ENCODE results near the gene ZSWIM5. TPM values are rescaled to one million over a fixed set of nuclear protein-coding genes. Genes with fewer than 3 reads are reported as not detected.

Gene ZSWIM5
- total and polyA plus RNA-seq, 2 donors (not counting 1 experiment from before 2014, with no cell fraction given), result 0.36 to 1.7 TPM

DNA sequence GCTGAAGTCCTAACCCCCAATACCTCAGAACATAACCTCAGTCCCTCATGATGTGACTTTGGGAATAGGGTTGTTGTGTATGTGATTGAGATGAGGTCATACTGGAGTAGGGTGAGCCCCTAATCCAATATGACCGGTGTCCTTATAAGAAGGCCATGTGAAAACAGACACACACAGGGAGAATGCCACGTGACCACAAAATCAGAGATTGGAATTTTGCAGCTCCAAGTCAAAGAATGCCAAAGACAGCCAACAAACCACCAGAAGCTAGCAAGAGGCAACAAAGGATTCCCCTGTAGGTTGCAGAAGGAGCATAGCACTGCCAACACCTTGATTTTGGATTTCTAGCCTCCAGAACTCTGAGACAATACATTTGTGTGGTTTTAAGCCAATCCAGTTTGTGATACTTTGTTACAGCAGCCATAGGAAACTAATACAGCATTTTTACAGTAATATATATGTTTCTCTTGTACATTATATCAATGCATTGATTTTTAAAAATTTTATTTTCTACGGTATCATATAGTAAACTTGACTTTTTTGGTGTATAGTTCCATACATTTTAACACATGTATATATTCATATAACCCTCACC, 5.4 kb downstream of the ZSWIM5 start:
- CTCF ChIA-PET, result interaction anchor here (0.7 to 1.0 kb wide), 2 partner anchors 11 to 376 kb away, joined by 3 to 6 read pairs; no protein-coding TSS in a partner anchor
- H3K27me3 ChIP-seq (replicated peaks in 1 of 4; ENCODE audit: control extremely low read depth in 1 of 4, control insufficient read depth in 3 of 4, insufficient read depth in 4 of 4, low read length in 3 of 4), result peaks cover 0 to 13% (median 0%) of the 10 kb centered on the region in 4 experiments
- POLR2A ChIA-PET, result no interaction called here
- no peaks in the 10 kb centered on the region for H3K79me2 ChIP-seq (ENCODE audit: control insufficient read depth, insufficient read depth, low read length)
- no peak for ATAC-seq (ENCODE audit: low read depth)
- H4K20me1 ChIP-seq (ENCODE audit: control insufficient read depth, insufficient read depth, low read length, poor library complexity, severe bottlenecking), result no peaks in the 10 kb centered on the region
- H3K4me3 ChIP-seq (ENCODE audit: control extremely low read depth in 1 of 5, extremely low read depth in 1 of 5, insufficient read depth in 1 of 5, low read depth in 2 of 5, low read length in 4 of 5), result no peak overlapping the region
- Mint-ChIP-seq H3K4me3 (no peak overlapping the region), H3K9me3 (ENCODE audit: insufficient read depth) (peaks cover 6% of the 10 kb centered on the region), H3K27ac (no peak overlapping the region), H3K4me1 (peaks cover 4% of the 10 kb centered on the region), H3K27me3 (peaks cover 24% of the 10 kb centered on the region)
- peaks cover 4 to 5% of the 10 kb centered on the region in 2 donors for H3K4me1 ChIP-seq (ENCODE audit: control insufficient read depth in 2 of 2, insufficient read depth in 2 of 2, low read length in 2 of 2)
- WGBS (ENCODE audit: insufficient coverage), result 83% methylated on average over 2 of the region's 3 CpGs
- no peaks in the 10 kb centered on the region for H3K36me3 ChIP-seq (replicated peaks in 1 of 2; ENCODE audit: control extremely low read depth in 1 of 2, control insufficient read depth in 1 of 2, extremely low read depth in 1 of 2, insufficient read depth in 2 of 2, low read length in 1 of 2)
- TF ChIP-seq CTCF (IDR thresholded peaks at IDR 0.05) (no peak), EZH2 (IDR thresholded peaks at IDR 0.05; ENCODE audit: borderline replicate concordance, insufficient read depth, low read depth, low read length, poor library complexity, severe bottlenecking) (no peak)
- no peak overlapping the region for H3K27ac ChIP-seq (ENCODE audit: low read length in 2 of 2)
- no peak overlapping the region for H2AFZ ChIP-seq (ENCODE audit: insufficient read depth, low read depth, low read length, poor library complexity, severe bottlenecking)
- H3K4me2 ChIP-seq (replicated peaks; ENCODE audit: low read depth, low read length, poor library complexity, severe bottlenecking), result no peak overlapping the region
- DNase-seq, result no peak
- no peak overlapping the region for H3K9ac ChIP-seq (ENCODE audit: low read length)
- peaks cover 0 to 5% (median 0%) of the 10 kb centered on the region in 3 donors for H3K9me3 ChIP-seq (ENCODE audit: control extremely low read depth in 1 of 3, control insufficient read depth in 2 of 3, insufficient read depth in 1 of 3, low read length in 2 of 3)
- intact Hi-C loops (cut with micrococcal nuclease), result no loop called here

GRCh38 chr1:45200435-45200834, 6.0 kb downstream of the ZSWIM5 start:
- POLR2A ChIA-PET, result no interaction called here
- H3K36me3 ChIP-seq (replicated peaks in 1 of 2; ENCODE audit: control extremely low read depth in 1 of 2, control insufficient read depth in 1 of 2, extremely low read depth in 1 of 2, insufficient read depth in 2 of 2, low read length in 1 of 2), result no peaks in the 10 kb centered on the region
- H3K9me3 Mint-ChIP-seq (ENCODE audit: insufficient read depth), result peaks cover 6% of the 10 kb centered on the region
- peaks cover 3% of the 10 kb centered on the region for H3K4me1 Mint-ChIP-seq
- no peak for ATAC-seq (ENCODE audit: low read depth)
- H3K79me2 ChIP-seq (ENCODE audit: control insufficient read depth, insufficient read depth, low read length), result no peaks in the 10 kb centered on the region
- H4K20me1 ChIP-seq (ENCODE audit: control insufficient read depth, insufficient read depth, low read length, poor library complexity, severe bottlenecking), result no peaks in the 10 kb centered on the region
- intact Hi-C loops (cut with micrococcal nuclease), result no loop called here
- H3K27me3 Mint-ChIP-seq, result peaks cover 23% of the 10 kb centered on the region
- CTCF ChIA-PET, result interaction anchor here (1.0 kb wide), 1 partner anchor 11 kb away, joined by 6 read pairs; no protein-coding TSS in a partner anchor
- H3K4me3 ChIP-seq (ENCODE audit: control extremely low read depth in 1 of 5, extremely low read depth in 1 of 5, insufficient read depth in 1 of 5, low read depth in 2 of 5, low read length in 4 of 5), result no peak overlapping the region
- no peak overlapping the region for H3K27ac Mint-ChIP-seq
- DNase-seq, result no peak
- peaks cover 3 to 4% of the 10 kb centered on the region in 2 donors for H3K4me1 ChIP-seq (ENCODE audit: control insufficient read depth in 2 of 2, insufficient read depth in 2 of 2, low read length in 2 of 2)
- H2AFZ ChIP-seq (ENCODE audit: insufficient read depth, low read depth, low read length, poor library complexity, severe bottlenecking), result no peak overlapping the region
- H3K9ac ChIP-seq (ENCODE audit: low read length), result no peak overlapping the region
- TF ChIP-seq EZH2 (IDR thresholded peaks at IDR 0.05; ENCODE audit: borderline replicate concordance, insufficient read depth, low read depth, low read length, poor library complexity, severe bottlenecking), result no peak
- TF ChIP-seq CTCF (IDR thresholded peaks at IDR 0.05), result no peak
- H3K4me3 Mint-ChIP-seq, result no peak overlapping the region
- no peak overlapping the region for H3K4me2 ChIP-seq (replicated peaks; ENCODE audit: low read depth, low read length, poor library complexity, severe bottlenecking)
- no peak overlapping the region for H3K27ac ChIP-seq (ENCODE audit: low read length in 2 of 2)
- peaks cover 0 to 5% (median 0%) of the 10 kb centered on the region in 3 donors for H3K9me3 ChIP-seq (ENCODE audit: control extremely low read depth in 1 of 3, control insufficient read depth in 2 of 3, insufficient read depth in 1 of 3, low read length in 2 of 3)
- peaks cover 0 to 10% (median 0%) of the 10 kb centered on the region in 4 experiments for H3K27me3 ChIP-seq (replicated peaks in 1 of 4; ENCODE audit: control extremely low read depth in 1 of 4, control insufficient read depth in 3 of 4, insufficient read depth in 4 of 4, low read length in 3 of 4)
